HL-60/S4 treated with phorbol 12-myristate 13-acetate at 8.2 ng/mL for 4 days and 3 days (cell line): ENCODE results near the gene TIMP3.
"Not testable (repeated sequence)": the region's sequence is repeated elsewhere in the genome, so short reads cannot be mapped to it uniquely, and the experiment has no call there.

Source experiments
- in situ Hi-C: fragments of 300-500 bp; cut with MboI; formaldehyde crosslinking; loops from 2 replicates; pipeline ENCODE4 v1.15.0; 2022; ENCODE audit warnings: low sequenced_read_pairs

TIMP3 gene

DNA sequence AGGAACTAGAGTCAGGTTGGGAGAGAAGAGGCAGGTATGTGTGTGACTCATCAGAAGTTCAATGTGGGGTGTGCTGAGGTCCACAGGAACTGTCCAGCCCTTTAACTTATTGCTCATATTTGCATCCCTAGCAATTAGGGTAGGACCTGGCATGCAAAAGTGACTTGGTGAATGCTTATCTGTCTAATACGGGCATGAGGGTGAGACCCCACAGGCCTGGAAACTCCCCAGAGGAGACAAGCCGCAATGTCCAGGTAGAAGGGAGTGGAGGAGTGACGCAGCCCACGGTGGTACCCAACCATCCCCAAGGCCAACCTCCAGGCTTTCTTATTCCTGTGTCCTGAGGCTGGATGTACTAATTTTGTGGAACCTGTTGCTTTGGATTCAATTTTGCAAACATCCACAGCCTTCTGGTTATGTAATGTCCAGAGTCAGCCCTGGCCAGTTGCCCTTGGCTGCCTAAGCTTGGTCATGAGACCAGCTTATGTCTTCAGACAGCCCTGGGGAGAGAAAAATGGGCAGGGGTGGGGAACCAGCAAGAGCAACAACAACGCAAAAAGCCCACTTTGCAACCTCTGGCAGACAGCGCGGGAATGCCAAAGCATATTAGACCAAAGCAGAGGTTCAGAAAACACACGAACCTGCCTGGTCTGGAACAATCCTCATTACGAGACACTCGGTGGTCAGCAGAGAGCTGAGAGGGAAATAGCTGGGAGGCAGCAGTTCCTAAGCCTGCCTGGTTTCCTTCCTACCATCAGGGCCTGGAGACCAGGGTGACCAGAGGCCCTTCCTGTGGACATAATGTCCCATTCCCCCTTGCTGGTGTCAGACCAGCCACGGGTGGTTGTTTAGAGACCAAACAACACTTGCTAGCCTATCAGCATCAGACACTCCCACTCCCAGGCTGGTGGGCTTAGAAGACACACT is 49.3 kb downstream of the TIMP3 start:
- in situ Hi-C loops = no loop called here

DNA sequence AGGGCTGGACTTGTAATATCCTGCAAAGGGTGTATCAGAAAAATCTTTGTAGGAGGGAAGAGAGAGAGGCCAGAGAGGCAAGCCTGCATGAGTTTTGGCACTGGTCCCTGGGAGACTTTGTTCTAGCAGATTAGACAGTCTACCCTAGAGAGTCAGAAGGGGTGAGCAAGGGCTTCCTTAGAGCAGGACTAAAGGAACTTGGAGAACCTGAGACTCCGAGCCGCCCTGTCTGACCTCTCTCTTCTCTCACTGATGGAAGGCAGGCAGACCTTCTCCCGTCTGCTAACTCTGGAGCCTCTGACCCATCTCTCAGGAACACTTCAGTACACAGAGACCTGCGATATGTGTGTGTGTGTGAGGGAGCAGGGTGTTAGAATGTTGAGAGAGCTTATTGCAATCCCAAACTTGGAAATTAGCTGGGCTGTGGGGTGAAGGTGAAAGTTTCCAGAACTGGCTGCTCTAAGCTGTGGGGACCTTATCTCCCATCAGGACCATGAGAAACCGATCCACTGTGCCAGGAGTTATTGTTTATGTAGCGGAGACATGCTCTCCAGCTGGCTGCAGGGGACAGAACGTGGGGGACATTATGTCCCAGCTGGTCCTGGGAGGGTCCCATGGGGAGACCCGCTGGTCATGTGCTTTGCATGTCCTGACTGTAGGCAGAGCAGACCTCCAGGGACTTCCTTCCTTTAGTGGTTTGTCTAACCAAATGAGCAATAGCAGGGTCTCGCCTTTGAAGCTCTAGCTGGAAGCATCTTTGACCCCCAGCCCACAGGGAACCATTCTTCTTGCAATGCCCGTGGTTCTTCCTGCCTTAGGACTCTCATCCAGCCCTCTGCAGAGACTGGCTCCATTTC is 51.1 kb downstream of the TIMP3 start:
- in situ Hi-C loops = no loop called here

DNA sequence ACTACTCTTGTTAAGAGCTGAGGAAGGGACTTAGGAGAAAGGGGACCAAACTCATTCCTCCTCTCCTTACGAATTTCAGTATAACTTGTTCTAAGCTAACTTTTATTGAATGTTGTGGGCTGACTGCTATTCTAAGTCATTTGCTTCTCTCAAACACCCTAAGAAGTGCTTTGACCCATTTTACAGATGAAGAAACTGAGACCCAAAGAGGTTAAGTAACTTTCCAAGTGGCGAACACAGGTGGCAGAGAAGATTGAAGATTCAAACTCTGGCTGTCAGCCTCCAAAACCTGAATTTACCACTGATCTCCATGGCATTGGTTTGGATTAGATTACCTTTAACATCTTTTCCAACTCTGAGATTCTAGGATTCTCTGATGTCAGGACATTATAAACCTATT is 52.2 kb downstream of the TIMP3 start:
- in situ Hi-C loops = no loop called here

DNA sequence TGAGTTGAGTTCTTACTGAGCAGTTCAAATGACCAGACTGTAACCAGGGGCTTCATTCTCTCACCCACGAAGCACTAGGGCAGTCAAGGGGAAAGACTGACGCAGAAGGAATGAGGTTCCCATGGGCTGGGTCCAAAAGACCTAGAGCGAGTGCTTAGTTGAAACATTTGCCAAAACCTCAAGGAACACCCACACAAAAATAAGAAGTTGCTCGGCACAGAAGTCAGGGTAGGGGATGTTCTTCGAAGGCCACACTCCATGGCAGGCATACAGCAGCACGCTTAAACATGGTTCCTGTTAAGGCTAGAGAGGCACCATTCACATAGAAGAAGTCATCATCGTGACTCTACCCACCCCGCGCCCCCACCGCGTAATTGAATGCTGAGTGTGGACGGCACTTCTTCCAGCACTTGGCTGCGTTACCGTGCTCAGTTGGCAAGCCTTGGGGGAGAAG is 52.9 kb downstream of the TIMP3 start:
- in situ Hi-C loops = no loop called here

DNA sequence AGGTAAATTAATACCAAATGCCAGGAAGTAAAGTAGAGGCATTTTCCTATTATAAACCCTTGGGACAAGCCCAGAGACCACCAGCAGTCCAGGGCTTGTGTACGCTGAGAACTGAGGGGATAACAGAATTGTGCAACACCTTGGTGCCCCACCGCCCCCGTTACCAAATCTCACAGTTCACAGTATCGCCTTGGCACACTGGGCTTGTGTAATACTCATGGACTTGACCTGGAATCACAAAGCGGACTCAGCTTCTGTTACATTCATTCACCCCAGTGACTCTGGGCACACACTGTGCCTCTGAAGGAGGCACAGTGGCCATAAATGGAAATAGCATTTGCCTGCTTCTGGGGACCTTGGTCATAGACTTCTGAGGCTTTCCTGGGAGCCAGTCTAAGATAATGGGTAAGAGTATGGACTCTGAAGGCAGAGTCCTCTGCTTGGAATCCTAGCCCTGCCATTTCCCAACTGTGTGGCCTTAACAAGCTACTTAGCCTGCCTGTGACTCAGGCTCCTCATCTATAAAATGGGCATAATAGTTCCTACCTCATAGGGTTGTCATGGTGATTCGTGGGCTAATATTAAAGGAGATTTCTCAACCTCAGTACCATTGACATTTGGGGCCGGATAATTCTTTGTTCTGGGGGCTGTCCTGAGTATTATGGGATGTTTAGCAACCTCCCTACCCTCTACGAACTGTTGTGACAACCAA is 53.7 kb downstream of the TIMP3 start:
- in situ Hi-C loops = no loop called here

DNA sequence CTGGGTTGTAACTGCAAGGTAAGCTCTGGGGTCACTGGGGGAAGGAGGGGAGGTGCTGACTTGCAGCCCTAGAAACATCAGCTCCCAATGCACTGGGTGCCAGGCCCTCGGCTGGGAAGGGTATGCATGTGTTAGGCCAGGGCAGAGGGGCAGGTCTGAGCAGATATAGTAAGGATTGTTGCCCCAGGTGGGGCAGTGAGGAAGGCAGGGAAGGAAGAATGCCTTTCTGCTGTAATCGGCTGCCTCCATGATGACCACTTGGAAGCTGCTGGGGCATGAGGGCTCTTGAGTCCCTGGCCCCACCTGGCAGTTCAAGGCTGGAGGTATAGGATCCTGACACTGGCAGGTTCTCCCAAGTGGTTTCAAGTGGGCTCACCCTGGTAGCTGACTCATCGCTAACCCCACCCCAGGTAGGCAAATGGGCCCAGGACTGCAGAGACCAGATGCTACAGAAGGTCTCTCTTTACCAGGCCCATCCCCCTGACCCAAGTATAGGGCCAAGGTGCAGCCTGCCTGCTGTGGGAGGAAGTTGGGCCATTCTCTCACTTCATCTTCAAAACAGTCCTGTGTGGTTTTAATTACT is 56.7 kb downstream of the TIMP3 start:
- in situ Hi-C loops = no loop called here

DNA sequence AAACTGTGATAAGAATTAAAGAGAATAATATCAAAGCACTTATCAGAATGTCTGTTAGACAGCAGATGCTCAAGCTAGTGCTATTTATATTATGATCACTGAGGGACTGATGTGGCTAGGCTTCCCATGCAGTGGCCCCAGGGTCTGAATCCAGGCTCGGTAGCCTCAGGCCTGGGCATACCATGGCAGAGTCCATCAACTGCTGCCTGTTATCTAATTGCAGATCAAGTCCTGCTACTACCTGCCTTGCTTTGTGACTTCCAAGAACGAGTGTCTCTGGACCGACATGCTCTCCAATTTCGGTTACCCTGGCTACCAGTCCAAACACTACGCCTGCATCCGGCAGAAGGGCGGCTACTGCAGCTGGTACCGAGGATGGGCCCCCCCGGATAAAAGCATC is 57.5 kb downstream of the TIMP3 start:
- in situ Hi-C loops = no loop called here

DNA sequence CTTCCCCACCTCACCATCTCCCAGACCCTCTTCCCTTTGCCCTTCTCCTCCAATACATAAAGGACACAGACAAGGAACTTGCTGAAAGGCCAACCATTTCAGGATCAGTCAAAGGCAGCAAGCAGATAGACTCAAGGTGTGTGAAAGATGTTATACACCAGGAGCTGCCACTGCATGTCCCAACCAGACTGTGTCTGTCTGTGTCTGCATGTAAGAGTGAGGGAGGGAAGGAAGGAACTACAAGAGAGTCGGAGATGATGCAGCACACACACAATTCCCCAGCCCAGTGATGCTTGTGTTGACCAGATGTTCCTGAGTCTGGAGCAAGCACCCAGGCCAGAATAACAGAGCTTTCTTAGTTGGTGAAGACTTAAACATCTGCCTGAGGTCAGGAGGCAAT is 58.2 kb downstream of the TIMP3 start:
- in situ Hi-C loops = no loop called here

DNA sequence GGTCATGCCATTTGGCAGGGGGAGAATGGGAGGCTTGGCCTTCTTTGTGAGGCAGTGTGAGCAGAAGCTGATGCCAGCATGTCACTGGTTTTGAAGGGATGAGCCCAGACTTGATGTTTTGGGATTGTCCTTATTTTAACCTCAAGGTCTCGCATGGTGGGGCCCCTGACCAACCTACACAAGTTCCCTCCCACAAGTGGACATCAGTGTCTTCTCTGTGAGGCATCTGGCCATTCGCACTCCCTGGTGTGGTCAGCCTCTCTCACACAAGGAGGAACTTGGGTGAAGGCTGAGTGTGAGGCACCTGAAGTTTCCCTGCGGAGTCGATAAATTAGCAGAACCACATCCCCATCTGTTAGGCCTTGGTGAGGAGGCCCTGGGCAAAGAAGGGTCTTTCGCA is 59.8 kb downstream of the TIMP3 start:
- in situ Hi-C loops = no loop called here

DNA sequence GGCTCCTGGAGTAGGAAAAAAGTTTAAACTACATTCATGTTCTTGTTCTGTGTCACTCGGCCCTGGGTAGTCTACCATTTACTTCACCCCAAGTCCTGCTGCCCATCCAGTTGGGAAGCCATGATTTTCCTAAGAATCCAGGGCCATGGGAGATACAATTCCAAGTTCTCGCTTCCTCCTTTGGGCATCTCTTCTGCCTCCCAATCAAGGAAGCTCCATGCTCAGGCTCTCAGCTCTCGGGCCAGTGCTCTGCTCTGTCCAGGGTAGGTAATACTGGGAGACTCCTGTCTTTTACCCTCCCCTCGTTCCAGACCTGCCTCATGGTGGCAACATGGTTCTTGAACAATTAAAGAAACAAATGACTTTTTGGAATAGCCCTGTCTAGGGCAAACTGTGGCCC is 60.6 kb downstream of the TIMP3 start:
- in situ Hi-C loops = no loop called here

DNA sequence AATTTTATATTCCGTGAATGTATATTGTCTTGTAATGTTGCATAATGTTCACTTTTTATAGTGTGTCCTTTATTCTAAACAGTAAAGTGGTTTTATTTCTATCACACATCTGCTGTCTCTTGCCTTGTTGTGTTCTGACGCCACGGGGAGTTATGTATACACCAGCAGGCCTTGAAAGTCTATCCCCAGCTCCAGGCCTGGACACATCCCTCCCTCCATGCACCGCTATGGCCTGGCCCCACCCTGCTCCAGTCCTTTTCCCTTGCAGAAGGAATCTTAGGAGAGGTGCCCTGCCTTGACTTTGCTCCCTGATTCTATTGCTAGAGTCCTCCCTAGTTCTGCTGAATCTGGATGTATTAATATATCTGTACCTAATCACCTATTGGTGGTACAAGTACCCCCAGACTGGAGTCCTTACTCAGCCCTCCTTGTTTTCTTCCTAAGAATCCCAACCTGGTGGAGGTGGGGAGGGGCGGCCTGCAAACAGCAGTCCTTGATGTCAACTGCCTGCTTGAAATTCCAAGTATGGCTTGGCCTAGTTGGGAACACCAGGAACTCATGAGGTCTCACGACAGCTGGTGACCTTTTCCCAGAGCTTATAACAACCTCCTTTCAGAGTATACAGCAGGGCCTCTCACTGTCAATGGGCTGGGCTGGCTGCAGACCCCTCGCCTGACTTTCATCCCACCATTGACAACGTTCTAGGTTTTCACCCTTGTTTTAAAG is 61.6 kb downstream of the TIMP3 start:
- in situ Hi-C loops = no loop called here

DNA sequence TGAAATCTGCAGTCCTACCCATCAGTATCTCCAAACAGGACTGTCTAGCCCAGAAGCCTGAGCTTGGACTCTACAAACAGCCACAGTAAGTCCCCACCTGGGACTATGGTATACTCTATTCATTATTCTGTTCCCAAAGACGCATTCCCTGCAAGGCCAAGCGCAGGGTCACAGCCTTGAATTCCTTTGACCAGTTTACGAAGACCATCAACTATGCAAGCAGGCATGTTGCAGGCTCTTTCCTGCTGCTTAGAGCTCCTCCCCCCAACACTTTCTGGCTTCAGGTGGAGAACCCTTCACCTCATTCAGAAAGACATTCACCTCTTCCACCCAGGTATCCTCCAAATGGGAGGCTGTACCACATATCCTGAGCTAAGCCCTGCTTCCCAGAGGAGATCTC is 62.5 kb downstream of the TIMP3 start:
- in situ Hi-C loops = no loop called here

DNA sequence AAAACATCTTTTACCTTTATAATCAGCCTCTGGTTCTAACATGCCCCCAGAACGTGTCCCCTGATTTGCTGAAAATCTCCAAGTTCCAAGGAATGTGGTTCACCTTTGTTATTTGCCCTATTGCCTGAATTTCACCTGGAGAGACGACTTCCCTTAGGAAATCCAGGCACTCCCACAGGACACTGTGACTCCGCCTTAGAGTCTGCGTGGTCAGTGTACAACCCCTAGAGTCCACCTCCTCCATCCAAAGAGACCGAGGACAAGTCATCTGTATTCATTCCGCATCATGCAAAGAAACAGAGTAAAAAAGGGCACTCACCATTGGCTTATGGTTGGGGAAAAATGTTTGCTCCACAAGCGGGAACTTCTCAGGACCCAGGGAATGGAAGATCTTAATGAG is 63.1 kb downstream of the TIMP3 start:
- in situ Hi-C loops = no loop called here

DNA sequence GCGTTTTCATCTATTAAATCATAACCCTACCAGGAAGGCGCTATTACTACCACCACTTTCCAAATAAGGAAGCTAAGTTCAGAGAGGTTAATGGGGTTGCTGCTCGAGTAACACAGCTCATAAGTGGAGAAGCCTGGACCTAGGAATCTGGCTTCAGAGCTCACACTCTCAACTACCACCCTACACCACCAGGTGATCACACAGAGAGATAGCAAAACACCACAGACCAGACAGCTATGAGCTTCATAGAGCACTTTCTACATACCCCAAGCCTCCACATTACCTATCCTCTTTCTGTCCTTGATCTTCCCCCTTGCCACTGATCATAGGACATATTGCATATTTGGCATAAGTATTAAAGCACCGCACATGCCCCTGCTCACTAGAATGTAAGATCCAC is 65.4 kb downstream of the TIMP3 start:
- in situ Hi-C loops = no loop called here

DNA sequence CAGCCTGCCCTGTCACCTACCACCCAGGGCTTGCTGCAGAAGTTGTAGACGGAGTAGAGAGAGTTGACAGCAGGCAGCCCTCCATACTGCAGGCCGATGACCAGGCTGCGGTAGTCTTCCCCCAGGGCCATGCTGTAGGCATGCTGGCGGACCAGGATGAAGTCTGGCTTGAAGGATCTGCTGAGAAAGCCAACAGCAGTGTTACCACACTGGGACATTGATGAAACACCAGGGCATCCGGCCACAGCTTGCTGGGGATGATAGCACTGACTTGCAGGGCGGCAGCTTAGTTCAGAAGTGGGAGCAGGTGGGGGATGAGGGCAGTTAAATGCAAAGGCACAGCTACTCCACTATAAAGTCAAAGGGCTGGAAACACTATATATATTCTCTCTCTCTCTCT is 67.4 kb downstream of the TIMP3 start:
- in situ Hi-C loops = no loop called here

DNA sequence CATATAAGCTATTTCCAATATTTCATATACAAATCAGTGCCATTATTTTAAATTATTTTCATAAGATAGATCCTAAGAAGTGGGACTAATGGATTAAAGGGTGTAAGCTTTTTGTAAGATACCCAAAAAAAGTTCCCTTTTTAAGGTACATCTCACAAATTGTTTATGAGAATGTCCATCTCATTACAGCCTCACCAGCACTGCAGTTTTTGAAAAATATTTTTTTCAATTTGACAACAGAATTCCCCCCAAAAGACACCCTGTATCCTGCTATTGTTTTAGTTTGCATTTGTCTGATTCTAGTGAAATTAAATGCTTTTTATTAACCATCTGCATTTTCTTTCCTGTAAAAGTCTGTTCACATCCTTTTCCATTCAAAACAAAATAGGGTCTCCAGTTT is 69.0 kb downstream of the TIMP3 start:
- in situ Hi-C loops = no loop called here

DNA sequence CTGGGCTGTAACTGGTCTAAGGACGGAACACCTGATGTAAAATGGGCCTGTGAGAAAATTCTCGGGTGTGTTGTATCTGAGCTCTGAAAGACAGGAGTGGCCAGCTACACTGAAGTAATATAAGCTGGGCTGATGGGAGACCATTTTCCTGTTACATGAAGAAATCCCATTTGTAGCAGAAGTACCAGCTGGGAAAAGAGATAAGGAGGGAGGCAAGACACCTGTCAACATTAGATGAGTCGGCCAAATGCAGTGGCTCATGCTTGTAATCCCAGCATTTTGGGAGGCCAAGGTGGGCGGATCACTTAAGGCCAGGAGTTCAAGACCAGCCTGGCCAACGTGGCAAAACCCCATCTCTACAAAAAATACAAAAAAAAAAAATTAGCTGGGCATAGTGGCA is 72.1 kb downstream of the TIMP3 start:
- in situ Hi-C loops = not testable (repeated sequence)

DNA sequence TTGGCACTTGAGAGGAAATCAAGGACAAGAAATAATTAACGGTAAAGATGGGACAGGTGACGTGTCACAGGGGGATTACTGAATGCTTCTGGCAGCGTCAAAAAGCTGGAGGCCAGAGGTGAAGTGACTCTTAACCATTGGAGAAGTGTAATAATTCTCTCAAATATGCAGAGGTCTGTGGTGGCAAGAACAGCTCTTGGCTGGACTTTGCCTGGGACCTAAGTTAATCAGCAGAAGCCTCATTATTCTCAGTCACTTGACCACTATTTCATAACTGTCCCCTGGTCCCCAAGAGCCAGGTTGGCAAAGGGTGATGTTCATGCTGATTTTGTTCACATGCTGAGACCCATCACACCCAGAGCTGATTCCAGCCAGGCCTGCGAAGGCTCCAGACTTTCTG is 72.9 kb downstream of the TIMP3 start:
- in situ Hi-C loops = no loop called here

DNA sequence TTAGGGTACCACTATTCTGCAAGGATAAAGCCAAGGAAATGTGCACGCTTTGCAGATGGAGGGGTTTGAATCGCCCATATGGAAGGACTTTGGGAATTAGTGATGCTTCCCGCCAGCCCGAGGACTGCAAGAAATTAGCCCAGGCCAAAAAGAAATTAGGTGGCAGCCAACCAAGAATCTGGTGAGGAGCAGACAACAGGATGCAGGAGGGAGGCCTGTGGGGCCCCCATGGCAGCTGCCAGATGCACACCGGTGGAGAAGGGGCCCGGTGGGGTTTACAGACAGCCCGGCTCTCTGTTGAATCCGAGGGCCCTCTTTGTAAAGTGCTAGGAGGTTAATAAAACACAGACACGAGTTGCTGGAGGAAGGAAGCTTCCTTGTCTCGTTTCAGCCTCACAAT is 73.5 kb downstream of the TIMP3 start:
- in situ Hi-C loops = no loop called here

DNA sequence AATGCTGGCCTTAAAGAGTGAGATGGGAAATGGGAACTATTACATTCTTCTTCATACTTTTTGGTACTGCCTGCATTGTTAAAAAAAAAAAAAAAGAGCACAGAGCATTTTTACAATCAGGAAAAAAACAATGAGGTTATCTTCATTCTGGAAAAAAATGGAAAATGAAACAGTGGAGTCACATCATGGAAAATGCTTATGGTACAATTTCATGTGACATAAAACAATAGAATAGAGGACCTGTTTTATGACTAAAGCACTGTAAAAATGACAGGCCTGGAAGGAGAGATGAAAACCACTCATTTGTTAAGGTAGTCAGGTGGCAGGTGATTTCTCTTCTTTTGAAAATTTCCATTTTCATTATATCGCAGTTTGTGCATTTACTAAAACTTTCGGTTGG is 75.0 kb downstream of the TIMP3 start:
- in situ Hi-C loops = no loop called here
